HepG2 (cell line): ENCODE data around the gene SLC2A2. TPM values are rescaled to one million over a fixed set of nuclear protein-coding genes. Genes with fewer than 3 reads are reported as not detected.

ENCODE experiments used
- ATF1 ChIP-seq: IDR thresholded peaks from 2 replicates; pipeline ENCODE4 v1.6.1; 2016; ENCODE audit warnings: mild to moderate bottlenecking, control low read depth
- ATRX ChIP-seq: sonication (generic); formaldehyde crosslinking; IDR thresholded peaks from 2 replicates; pipeline ENCODE4 v1.4.0; 2020; ENCODE audit warnings: missing genetic modification reagents, borderline replicate concordance
- BCL6 ChIP-seq: IDR thresholded peaks from 2 replicates; pipeline ENCODE4 v1.6.1; 2016; ENCODE audit warnings: missing genetic modification reagents, missing compliant biosample characterization
- CREB1 ChIP-seq, 2 experiments: fragments of 450-650 bp in 1 of 2; IDR thresholded peaks; 2 replicates each; pipeline ENCODE4 v1.6.1; 2016 to 2017; ENCODE audit warnings: control low read depth in 1 of 2, mild to moderate bottlenecking in 1 of 2, missing compliant biosample characterization in 1 of 2, missing genetic modification characterization in 1 of 2
- FOSL1 ChIP-seq: sonication (generic); formaldehyde crosslinking; IDR thresholded peaks from 2 replicates; pipeline ENCODE4 v1.9.0; 2021; ENCODE audit warnings: missing genetic modification reagents, borderline replicate concordance
- FOSL2 ChIP-seq: sonication (generic); formaldehyde crosslinking; IDR thresholded peaks from 2 replicates; pipeline ENCODE4 v1.4.0; 2020; ENCODE audit warnings: missing genetic modification reagents
- HOXA9 ChIP-seq: sonication (generic); formaldehyde crosslinking; IDR thresholded peaks from 2 replicates; pipeline ENCODE4 v1.8.1; 2022; ENCODE audit warnings: missing genetic modification reagents, mild to moderate bottlenecking, moderate library complexity, borderline replicate concordance
- IKZF5 ChIP-seq: IDR thresholded peaks from 2 replicates; pipeline ENCODE4 v1.6.1; 2018; ENCODE audit warnings: missing genetic modification reagents, mild to moderate bottlenecking, missing compliant biosample characterization
- IRX3 ChIP-seq: sonication (generic); formaldehyde crosslinking; IDR thresholded peaks from 2 replicates; pipeline ENCODE4 v1.8.1; 2023; ENCODE audit warnings: mild to moderate bottlenecking, low read depth, missing genetic modification reagents, borderline replicate concordance
- JUNB ChIP-seq: sonication (generic); formaldehyde crosslinking; IDR thresholded peaks from 2 replicates; pipeline ENCODE4 v1.8.0; 2022; ENCODE audit warnings: missing genetic modification reagents, mild to moderate bottlenecking, borderline replicate concordance
- MAFF ChIP-seq: IDR thresholded peaks from 2 replicates; pipeline ENCODE4 v1.6.1; 2011; ENCODE audit warnings: low read depth, low read length, improper control_type of control experiment
- MED13 ChIP-seq: sonication (generic); formaldehyde crosslinking; IDR thresholded peaks from 2 replicates; pipeline ENCODE4 v1.5.0; 2020; ENCODE audit warnings: missing genetic modification reagents
- MXD3 ChIP-seq: IDR thresholded peaks from 2 replicates; pipeline ENCODE4 v1.6.1; 2016; ENCODE audit warnings: mild to moderate bottlenecking, missing biosample characterization, missing genetic modification reagents
- NCOA2 ChIP-seq: sonication (generic); formaldehyde crosslinking; IDR thresholded peaks from 2 replicates; pipeline ENCODE4 v1.8.0; 2022; ENCODE audit warnings: inconsistent platforms
- POLR2AphosphoS2 ChIP-seq: IDR thresholded peaks from 2 replicates; pipeline ENCODE4 v1.6.1; 2011; ENCODE audit warnings: low read depth, low read length, improper control_type of control experiment
- TEAD2 ChIP-seq: sonication (generic); formaldehyde crosslinking; IDR thresholded peaks from 2 replicates; pipeline ENCODE4 v1.9.0; 2021; ENCODE audit warnings: missing genetic modification reagents
- TEAD3 ChIP-seq: optimal IDR thresholded peaks from 2 replicates; pipeline ENCODE3; 2016; ENCODE audit warnings: borderline replicate concordance
- THRA ChIP-seq: sonication (generic); formaldehyde crosslinking; IDR thresholded peaks from 2 replicates; pipeline ENCODE4 v1.4.0; 2020; ENCODE audit warnings: missing genetic modification reagents, borderline replicate concordance
- ZNF281 ChIP-seq: sonication (generic); formaldehyde crosslinking; IDR thresholded peaks from 2 replicates; pipeline ENCODE4 v1.4.0; 2020; ENCODE audit warnings: missing genetic modification reagents, borderline replicate concordance
- ZNF564 ChIP-seq: sonication (generic); formaldehyde crosslinking; IDR thresholded peaks from 2 replicates; pipeline ENCODE4 v1.8.1; 2023; ENCODE audit warnings: mild to moderate bottlenecking, missing genetic modification reagents
- ZNF670 ChIP-seq: sonication (generic); formaldehyde crosslinking; IDR thresholded peaks from 2 replicates; pipeline ENCODE4 v1.8.0; 2022; ENCODE audit warnings: mild to moderate bottlenecking, missing genetic modification reagents, borderline replicate concordance
- ZNF792 ChIP-seq: IDR thresholded peaks from 2 replicates; pipeline ENCODE4 v1.6.1; 2016
- ZNF878 ChIP-seq: sonication (generic); formaldehyde crosslinking; IDR thresholded peaks from 2 replicates; pipeline ENCODE4 v1.8.1; 2023; ENCODE audit warnings: mild to moderate bottlenecking, missing genetic modification reagents, moderate library complexity
- ZSCAN9 ChIP-seq: IDR thresholded peaks from 2 replicates; pipeline ENCODE4 v1.6.1; 2016; ENCODE audit warnings: borderline replicate concordance
- polyA plus RNA-seq, 8 experiments: library from polyadenylated mRNA; depleted of rRNA in 3 of 8; stranded (reverse) in 7 of 8; unstranded in 1 of 8; fragments of >200 nt; fragmentation: Illumina TruSeq in 4 of 8; extraction: Trizol in 4 of 8; gene quantifications; 2 replicates each; pipeline versions ENCODE4 v1.2.1 to v1.2.3, GENCODE V29; 2011 to 2016; ENCODE audit warnings: low read depth in 4 of 8, missing spikeins in 1 of 8, mixed read lengths in 1 of 8; ENCODE audit not compliant: insufficient read depth in 1 of 8
- total RNA-seq, 5 experiments: library from RNA; depleted of rRNA; stranded (reverse); fragments of >200 nt; fragmentation: Illumina TruSeq; extraction: Trizol; gene quantifications; 2 replicates each; pipeline ENCODE4 v1.2.3, GENCODE V29; 2016; ENCODE audit warnings: low read depth in 1 of 5

Gene SLC2A2
- total and polyA plus RNA-seq, 2 of the 13 experiments (the other 11 are each of a cell fraction or from before 2014, with no cell fraction given) = 19.5 to 23.2 TPM

- TF ChIP-seq POLR2AphosphoS2 = no peak
- TF ChIP-seq ZSCAN9 (CRISPR knock-in tag) = peak; percentile 16; the same call in 1 of the 2 replicates
- TF ChIP-seq ZNF670 (CRISPR knock-in tag) = 0 out of 2 replicates have a peak, but pooled peaks have one; percentile 47
- TF ChIP-seq IRX3 (CRISPR knock-in tag) = no peak
- TF ChIP-seq ATF1 (CRISPR knock-in tag) = no peak
- TF ChIP-seq MXD3 (CRISPR knock-in tag) = no peak
- TF ChIP-seq NCOA2 = peak; percentile 74
- no peak for TF ChIP-seq HOXA9
- TF ChIP-seq TEAD2 (CRISPR knock-in tag) = no peak
- TF ChIP-seq IKZF5 (CRISPR knock-in tag) = peak; percentile 46; the same call in 1 of the 2 replicates
- TF ChIP-seq MED13 (CRISPR knock-in tag) = 0 out of 2 replicates have a peak, but pooled peaks have one; percentile 37
- TF ChIP-seq TEAD3 (CRISPR knock-in tag) = peak; percentile 64
- TF ChIP-seq MAFF = 0 out of 2 replicates have a peak, but pooled peaks have one; percentile 1
- no peak for TF ChIP-seq CREB1 (IDR thresholded peaks at IDR 0.05)
- peak; percentile 49; the same call in 1 of the 2 replicates for TF ChIP-seq CREB1 (CRISPR knock-in tag; IDR thresholded peaks at IDR 0.05)
- TF ChIP-seq ATRX (CRISPR knock-in tag) = no peak
- no peak for TF ChIP-seq ZNF564 (CRISPR knock-in tag)
- 0 out of 2 replicates have a peak, but pooled peaks have one; percentile 32 for TF ChIP-seq THRA (CRISPR knock-in tag)
- TF ChIP-seq ZNF281 (CRISPR knock-in tag) = peak; percentile 51; the same call in 1 of the 2 replicates
- peak; percentile 45; the same call in 1 of the 2 replicates for TF ChIP-seq ZNF792 (CRISPR knock-in tag)
- peak; percentile 88; the same call in 1 of the 2 replicates for TF ChIP-seq JUNB
- peak; percentile 53; the same call in 1 of the 2 replicates for TF ChIP-seq BCL6
- TF ChIP-seq ZNF878 (CRISPR knock-in tag) = no peak
- peak; percentile 75 for TF ChIP-seq FOSL2 (CRISPR knock-in tag)
- TF ChIP-seq FOSL1 (CRISPR knock-in tag) = peak; percentile 91
These were observed 29.0 kb upstream of the SLC2A2 start (continued) for GRCh38 chr3:171055336-171056178.
